Neural cell (in vitro differentiated cells): Measurements from ENCODE around the gene PTTG1IP2.

Experiments
- CTCF ChIP-seq: fragments of 450-650 bp; IDR thresholded peaks from 2 replicates; pipeline ENCODE4 v1.5.1; 2014; ENCODE audit warnings: antibody characterized with exemption, mild to moderate bottlenecking, moderate library complexity; ENCODE audit not compliant: poor library complexity, severe bottlenecking
- EP300 ChIP-seq: fragments of 450-650 bp; conservative IDR thresholded peaks from 2 replicates; pipeline ENCODE4 v1.6.1; 2014; ENCODE audit warnings: antibody characterized with exemption, mild to moderate bottlenecking, moderate library complexity; ENCODE audit not compliant: poor library complexity, severe bottlenecking
- EZH2 ChIP-seq: fragments of 200-600, 300-800 bp; shearing (Covaris generic), sonication (generic); IDR thresholded peaks from 2 replicates; pipeline ENCODE4 v1.6.1; 2014; ENCODE audit warnings: antibody characterized with exemption, low read length, borderline replicate concordance, mild to moderate bottlenecking; ENCODE audit not compliant: insufficient read depth, poor library complexity, severe bottlenecking
- POLR2AphosphoS5 ChIP-seq: IDR thresholded peaks from 2 replicates; pipeline ENCODE4 v1.6.1; 2012
- RAD21 ChIP-seq: fragments of 450-650 bp; conservative IDR thresholded peaks from 2 replicates; pipeline ENCODE4 v1.6.1; 2014; ENCODE audit warnings: antibody characterized with exemption, mild to moderate bottlenecking, moderate library complexity
- REST ChIP-seq: IDR thresholded peaks from 2 replicates; pipeline ENCODE4 v1.6.1; 2012; ENCODE audit warnings: borderline replicate concordance
- SMC3 ChIP-seq: fragments of 450-650 bp; conservative IDR thresholded peaks from 2 replicates; pipeline ENCODE4 v1.6.1; 2014; ENCODE audit warnings: antibody characterized with exemption, mild to moderate bottlenecking, moderate library complexity; ENCODE audit not compliant: poor library complexity
- TAF1 ChIP-seq: IDR thresholded peaks from 2 replicates; pipeline ENCODE4 v1.6.1; 2012; ENCODE audit warnings: low read depth

- TF ChIP-seq CTCF (no peak), POLR2AphosphoS5 (no peak), EZH2 (no peak), SMC3 (no peak), EP300 (no peak), TAF1 (no peak), RAD21 (no peak), REST (no peak)
Measured at GRCh38 chr7:90465816-90466215, 3.6 kb upstream of the PTTG1IP2 start.
